Hepatocyte (in vitro differentiated cells): Measurements from ENCODE around the gene ARHGAP20. TPM values are rescaled to one million over a fixed set of nuclear protein-coding genes. Genes with fewer than 3 reads are reported as not detected.

ENCODE experiments used
- DNase-seq: peaks from one replicate; pipeline ENCODE4 v3.0.0-alpha.2; 2016; ENCODE audit warnings: low spot score
- H2AFZ ChIP-seq: fragments of 200-600 bp; sonication (generic); 2 replicates; pipeline ENCODE4 v1.6.0; 2016; ENCODE audit warnings: antibody characterized with exemption, mild to moderate bottlenecking
- H3K27ac ChIP-seq: fragments of 200-600 bp; sonication (generic); 2 replicates; pipeline ENCODE4 v1.5.1; 2016; ENCODE audit warnings: mild to moderate bottlenecking
- H3K27me3 ChIP-seq: fragments of 200-600 bp; sonication (generic); 2 replicates; pipeline ENCODE4 v1.6.1; 2016
- H3K36me3 ChIP-seq: fragments of 200-600 bp; sonication (generic); replicated peaks from 2 replicates; pipeline ENCODE4 v1.5.1; 2016; ENCODE audit warnings: low read depth; ENCODE audit not compliant: insufficient read depth
- H3K4me1 ChIP-seq: fragments of 200-600 bp; sonication (generic); 2 replicates; pipeline ENCODE4 v1.5.1; 2016; ENCODE audit warnings: mild to moderate bottlenecking, moderate library complexity; ENCODE audit not compliant: insufficient read depth
- H3K4me2 ChIP-seq: fragments of 200-600 bp; sonication (generic); 2 replicates; pipeline ENCODE4 v1.6.0; 2016
- H3K4me3 ChIP-seq: fragments of 200-600 bp; sonication (generic); 2 replicates; pipeline ENCODE4 v1.5.1; 2016; ENCODE audit warnings: mild to moderate bottlenecking
- H3K79me2 ChIP-seq: fragments of 200-600 bp; sonication (generic); 2 replicates; pipeline ENCODE4 v1.6.0; 2017; ENCODE audit warnings: mild to moderate bottlenecking
- H3K9me2 ChIP-seq: fragments of 200-600 bp; sonication (generic); replicated peaks from 2 replicates; pipeline ENCODE4 v1.6.0; 2017; ENCODE audit warnings: mild to moderate bottlenecking; ENCODE audit not compliant: insufficient read depth
- H3K9me3 ChIP-seq: fragments of 200-600 bp; sonication (generic); 2 replicates; pipeline ENCODE4 v1.5.1; 2016; ENCODE audit warnings: low read depth, mild to moderate bottlenecking
- H4K20me1 ChIP-seq: fragments of 200-600 bp; sonication (generic); 2 replicates; pipeline ENCODE4 v1.6.0; 2016; ENCODE audit warnings: mild to moderate bottlenecking; ENCODE audit not compliant: insufficient read depth, poor library complexity, severe bottlenecking
- CTCF ChIP-seq: fragments of 200-600 bp; sonication (generic); IDR thresholded peaks from 2 replicates; pipeline ENCODE4 v1.5.1; 2016; ENCODE audit warnings: antibody characterized with exemption, mild to moderate bottlenecking; ENCODE audit not compliant: poor library complexity
- EZH2 ChIP-seq: fragments of 200-600 bp; sonication (generic); IDR thresholded peaks from 2 replicates; pipeline ENCODE4 v1.6.1; 2016; ENCODE audit warnings: antibody characterized with exemption, mild to moderate bottlenecking, borderline replicate concordance
- EZH2phosphoT487 ChIP-seq: fragments of 200-600 bp; sonication (generic); IDR thresholded peaks from one replicate; pipeline ENCODE4 v1.6.1; 2018; ENCODE audit warnings: antibody characterized with exemption, mild to moderate bottlenecking, low read depth, moderate library complexity; ENCODE audit not compliant: unreplicated experiment, severe bottlenecking
- WGBS: methylation state at CpG from one replicate; pipeline ENCODE4 v1.1.6; 2016; ENCODE audit warnings: low lambda C conversion rate; ENCODE audit errors: missing lambda C conversion rate; 5-methylcytosine and 5-hydroxymethylcytosine counted together
- polyA plus RNA-seq: library from polyadenylated mRNA; unstranded; fragments of >200 nt; fragmentation: Nextera tagmentation; extraction: Ambion mirVana; gene quantifications from 2 replicates; pipeline ENCODE4 v1.2.1, GENCODE V29; 2016
- total RNA-seq: library from RNA; depleted of rRNA; stranded (reverse); fragments of >200 nt; gene quantifications from 2 replicates; pipeline ENCODE4 v1.2.3, GENCODE V29; 2014

Gene ARHGAP20
- total and polyA plus RNA-seq, 2 experiments from 2014 or later, result 0.79 to 2.6 TPM

DNA sequence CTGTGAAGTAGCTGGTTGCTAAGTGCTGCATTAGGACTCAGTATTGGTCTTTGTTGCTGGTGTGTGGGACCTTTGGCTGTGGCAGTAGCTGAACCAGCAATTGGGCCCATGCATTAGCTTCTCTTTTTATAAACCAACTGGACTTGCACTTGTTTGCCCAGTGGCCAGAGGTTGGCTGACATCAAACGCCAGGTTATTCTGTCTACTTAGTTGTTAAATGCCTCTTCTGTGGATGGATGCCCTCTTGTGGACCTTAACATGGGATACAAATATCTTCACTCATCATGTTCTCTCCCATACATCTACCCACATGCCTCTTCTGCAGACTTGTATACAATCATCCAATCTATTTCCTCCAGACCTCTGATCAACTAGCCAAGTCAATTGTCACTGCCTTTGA is 26.4 kb upstream of the ARHGAP20 start:
- no peaks in the 10 kb centered on the region for H4K20me1 ChIP-seq
- H3K9me2 ChIP-seq, result no peaks in the 10 kb centered on the region
- H3K9me3 ChIP-seq, result no peaks in the 10 kb centered on the region
- H3K27me3 ChIP-seq, result no peaks in the 10 kb centered on the region
- H3K79me2 ChIP-seq, result no peaks in the 10 kb centered on the region
- TF ChIP-seq EZH2, result no peak
- no peak for TF ChIP-seq EZH2phosphoT487
- no peak for TF ChIP-seq CTCF
- H3K27ac ChIP-seq, result no peak overlapping the region
- DNase-seq, result no peak
- H3K4me3 ChIP-seq, result no peak overlapping the region
- no peak overlapping the region for H2AFZ ChIP-seq
- WGBS, result 74% methylated on average over 1 of the region's 1 CpG
- H3K4me1 ChIP-seq, result peaks cover 6% of the 10 kb centered on the region
- no peaks in the 10 kb centered on the region for H3K36me3 ChIP-seq
- H3K4me2 ChIP-seq, result no peak overlapping the region

GRCh38 chr11:110737593-110737992 is 25.4 kb upstream of the ARHGAP20 start:
- TF ChIP-seq EZH2phosphoT487 (no peak), EZH2 (no peak), CTCF (no peak)
- H3K27me3 ChIP-seq, result no peaks in the 10 kb centered on the region
- H2AFZ ChIP-seq, result no peak overlapping the region
- H4K20me1 ChIP-seq, result no peaks in the 10 kb centered on the region
- no peak overlapping the region for H3K27ac ChIP-seq
- no peak overlapping the region for H3K4me3 ChIP-seq
- H3K36me3 ChIP-seq, result no peaks in the 10 kb centered on the region
- no peak overlapping the region for H3K4me2 ChIP-seq
- no peaks in the 10 kb centered on the region for H3K9me2 ChIP-seq
- H3K4me1 ChIP-seq, result peaks cover 6% of the 10 kb centered on the region
- 91% methylated on average over 2 of the region's 2 CpGs for WGBS
- DNase-seq, result no peak
- no peaks in the 10 kb centered on the region for H3K79me2 ChIP-seq
- no peaks in the 10 kb centered on the region for H3K9me3 ChIP-seq

- Histone ChIP-seq H3K9me3 (no peaks in the 10 kb centered on the region), H3K36me3 (no peaks in the 10 kb centered on the region), H3K27me3 (no peaks in the 10 kb centered on the region), H3K9me2 (no peaks in the 10 kb centered on the region), H3K4me3 (no peak overlapping the region), H4K20me1 (no peaks in the 10 kb centered on the region), H3K4me2 (no peak overlapping the region), H3K4me1 (peaks cover 6% of the 10 kb centered on the region), H2AFZ (no peak overlapping the region), H3K27ac (no peak overlapping the region), H3K79me2 (no peaks in the 10 kb centered on the region)
- no peak for TF ChIP-seq CTCF
- no peak for TF ChIP-seq EZH2phosphoT487
- no peak for TF ChIP-seq EZH2
- no peak for DNase-seq
- WGBS, result 81% methylated on average over 2 of the region's 2 CpGs
These were observed 23.9 kb upstream of the ARHGAP20 start for GRCh38 chr11:110736171-110736553.

- H3K36me3 ChIP-seq, result no peaks in the 10 kb centered on the region
- H3K4me3 ChIP-seq, result no peak overlapping the region
- no peak overlapping the region for H3K27ac ChIP-seq
- no peak for DNase-seq
- H3K9me3 ChIP-seq, result no peaks in the 10 kb centered on the region
- H3K9me2 ChIP-seq, result no peaks in the 10 kb centered on the region
- peaks cover 6% of the 10 kb centered on the region for H3K4me1 ChIP-seq
- H3K79me2 ChIP-seq, result no peaks in the 10 kb centered on the region
- H2AFZ ChIP-seq, result no peak overlapping the region
- H4K20me1 ChIP-seq, result no peaks in the 10 kb centered on the region
- H3K4me2 ChIP-seq, result no peak overlapping the region
- no peaks in the 10 kb centered on the region for H3K27me3 ChIP-seq
- no peak for TF ChIP-seq EZH2phosphoT487
- TF ChIP-seq CTCF, result no peak
- no peak for TF ChIP-seq EZH2
These were observed 23.4 kb upstream of the ARHGAP20 start for GRCh38 chr11:110735455-110736170.
